Stimulated activated CD8-positive, alpha-beta memory T cell treated with anti-CD3 and anti-CD28 coated beads, Interleukin-12 subunit alpha, Interleukin-12 subunit beta, amount 100 ng/mL, for 24 hours (primary cell): ENCODE results near the gene LDB3.
"Not testable (repeated sequence)": the region's sequence is repeated elsewhere in the genome, so short reads cannot be mapped to it uniquely, and the experiment has no call there.

Source experiments
- DNase-seq: peaks from one replicate; pipeline ENCODE4 v3.0.0-alpha.2; 2020; ENCODE audit errors: extremely low read depth

Gene LDB3, protein sequence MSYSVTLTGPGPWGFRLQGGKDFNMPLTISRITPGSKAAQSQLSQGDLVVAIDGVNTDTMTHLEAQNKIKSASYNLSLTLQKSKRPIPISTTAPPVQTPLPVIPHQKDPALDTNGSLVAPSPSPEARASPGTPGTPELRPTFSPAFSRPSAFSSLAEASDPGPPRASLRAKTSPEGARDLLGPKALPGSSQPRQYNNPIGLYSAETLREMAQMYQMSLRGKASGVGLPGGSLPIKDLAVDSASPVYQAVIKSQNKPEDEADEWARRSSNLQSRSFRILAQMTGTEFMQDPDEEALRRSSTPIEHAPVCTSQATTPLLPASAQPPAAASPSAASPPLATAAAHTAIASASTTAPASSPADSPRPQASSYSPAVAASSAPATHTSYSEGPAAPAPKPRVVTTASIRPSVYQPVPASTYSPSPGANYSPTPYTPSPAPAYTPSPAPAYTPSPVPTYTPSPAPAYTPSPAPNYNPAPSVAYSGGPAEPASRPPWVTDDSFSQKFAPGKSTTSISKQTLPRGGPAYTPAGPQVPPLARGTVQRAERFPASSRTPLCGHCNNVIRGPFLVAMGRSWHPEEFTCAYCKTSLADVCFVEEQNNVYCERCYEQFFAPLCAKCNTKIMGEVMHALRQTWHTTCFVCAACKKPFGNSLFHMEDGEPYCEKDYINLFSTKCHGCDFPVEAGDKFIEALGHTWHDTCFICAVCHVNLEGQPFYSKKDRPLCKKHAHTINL

GRCh38 chr10:86668297-86669165 is at the start of gene LDB3:
LDB3 (plus strand) TSS chr10:86668511; CDS start chr10:86668692, 181 bp downstream.
- DNase-seq = no peak

DNA sequence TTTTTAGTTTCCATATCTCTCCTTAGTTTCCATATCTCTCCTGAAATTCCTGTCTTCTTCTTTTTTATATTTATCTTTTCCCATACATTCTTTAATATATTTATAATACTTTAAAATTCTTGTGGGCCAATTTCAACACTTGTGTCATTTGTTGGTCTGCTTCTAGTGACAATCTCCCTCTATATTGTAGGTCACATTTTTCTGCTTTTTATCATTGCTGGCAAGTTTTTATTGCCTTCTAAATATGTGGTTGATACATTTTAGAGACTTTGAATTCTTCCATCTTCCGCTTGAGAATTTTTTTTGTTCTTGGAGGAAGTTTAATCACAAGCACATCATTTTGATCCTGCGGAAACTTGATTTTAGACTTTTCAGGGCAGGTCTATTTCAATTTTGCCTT is 40.0 kb upstream of the LDB3 start:
- no peak for DNase-seq

- no peak for DNase-seq
Observed at GRCh38 chr10:86630079-86630478, 38.2 kb upstream of the LDB3 start.

DNA sequence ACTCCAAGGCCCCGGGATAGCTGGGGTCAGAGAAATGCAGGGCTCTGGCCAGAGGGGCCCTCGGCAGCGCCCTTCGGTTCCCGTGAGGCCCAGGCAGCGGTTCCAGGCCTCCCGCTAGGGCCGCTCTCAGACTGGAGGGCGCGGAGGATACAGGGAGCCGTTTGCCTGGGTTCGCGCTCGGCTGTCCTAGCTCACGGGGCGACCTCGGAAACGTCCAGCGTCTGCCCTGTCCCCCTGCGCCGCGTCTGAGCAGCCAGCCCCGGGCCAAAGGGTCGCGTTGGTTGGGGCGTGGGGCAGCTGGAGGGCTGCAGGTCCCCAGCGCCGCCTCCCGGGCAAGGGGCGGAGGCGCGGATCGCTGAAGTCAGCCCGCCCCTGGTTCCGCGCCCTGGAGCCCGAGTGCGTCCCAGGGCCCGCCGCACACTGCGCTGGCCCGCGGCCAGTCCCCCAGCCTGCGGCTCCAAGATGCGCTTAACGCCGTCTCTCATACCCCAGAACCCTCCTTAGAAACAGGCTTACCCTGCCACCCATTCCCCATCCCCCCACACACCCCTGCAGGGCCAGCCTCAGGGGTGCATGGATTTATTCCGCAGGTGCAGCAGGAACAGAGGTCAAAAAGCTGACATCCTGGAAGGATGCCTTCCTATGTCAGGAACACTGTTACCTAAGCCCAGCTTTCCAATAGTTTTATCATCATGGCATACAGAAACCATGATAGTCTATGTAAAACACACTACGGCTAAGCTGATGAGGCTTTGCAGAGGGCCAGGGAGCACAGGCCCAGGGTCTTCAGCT is 36.1 kb upstream of the LDB3 start:
- DNase-seq = no peak

DNA sequence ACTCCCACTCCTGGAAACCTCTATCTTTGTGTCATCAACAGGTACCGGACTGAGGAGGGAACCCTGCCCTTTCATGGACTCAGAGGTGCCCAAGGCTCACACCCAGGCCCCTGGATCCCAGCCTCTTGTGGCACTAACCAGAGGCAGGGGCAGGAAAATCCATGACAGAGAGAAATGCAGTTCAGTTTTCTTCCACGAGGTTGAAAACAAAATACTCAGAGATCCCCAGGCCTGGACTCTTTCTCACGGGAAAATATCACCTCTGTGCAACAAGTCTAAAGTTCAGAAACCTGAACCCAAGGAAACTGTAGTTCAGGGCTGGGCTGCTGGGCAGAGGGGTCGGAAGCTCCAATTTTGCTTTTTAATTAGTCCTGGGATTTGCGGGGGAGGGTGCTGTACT is 35.4 kb upstream of the LDB3 start:
- DNase-seq = no peak

GRCh38 chr10:86635402-86635801 is 32.9 kb upstream of the LDB3 start:
- DNase-seq = no peak

DNA sequence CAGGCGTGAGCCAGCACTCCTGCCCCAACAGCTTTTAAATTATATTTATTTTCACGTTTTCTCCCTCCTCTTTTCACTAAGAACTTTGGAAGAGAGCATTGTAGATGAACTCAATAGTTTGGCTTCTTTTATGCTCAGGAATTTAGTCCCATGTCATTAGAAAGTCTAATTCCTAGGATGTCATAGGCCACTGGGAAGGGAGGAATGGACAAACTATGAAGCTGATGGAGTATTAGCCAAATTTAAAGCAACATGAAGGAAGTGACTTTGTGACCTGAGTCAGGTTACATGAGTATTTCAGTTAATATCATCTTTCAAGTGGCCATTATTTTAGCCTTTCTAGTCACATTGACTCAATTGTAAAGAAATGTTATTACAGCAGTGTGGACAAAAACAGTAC is 32.0 kb upstream of the LDB3 start:
- DNase-seq = no peak

- no peak for DNase-seq
Observed at GRCh38 chr10:86642021-86642420, 26.3 kb upstream of the LDB3 start.

DNA sequence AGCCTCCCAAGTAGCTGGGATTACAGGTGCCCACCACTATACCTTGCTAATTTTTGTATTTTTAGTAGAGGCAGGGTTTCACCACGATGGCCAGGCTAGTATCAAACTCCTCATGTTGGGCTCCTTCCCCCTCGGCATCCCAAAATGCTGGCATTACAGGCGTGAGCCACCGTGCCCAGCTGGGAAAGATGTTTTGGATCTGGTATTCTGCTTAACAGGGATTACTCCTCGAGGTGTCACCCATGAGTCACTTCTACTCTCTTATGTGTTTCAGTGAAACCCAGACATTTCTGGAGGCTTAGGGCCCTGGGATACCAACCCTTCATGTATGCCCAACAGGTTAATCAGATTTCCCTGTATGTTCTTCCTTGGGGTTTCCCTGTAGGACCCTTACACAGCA is 25.8 kb upstream of the LDB3 start:
- DNase-seq = no peak

DNA sequence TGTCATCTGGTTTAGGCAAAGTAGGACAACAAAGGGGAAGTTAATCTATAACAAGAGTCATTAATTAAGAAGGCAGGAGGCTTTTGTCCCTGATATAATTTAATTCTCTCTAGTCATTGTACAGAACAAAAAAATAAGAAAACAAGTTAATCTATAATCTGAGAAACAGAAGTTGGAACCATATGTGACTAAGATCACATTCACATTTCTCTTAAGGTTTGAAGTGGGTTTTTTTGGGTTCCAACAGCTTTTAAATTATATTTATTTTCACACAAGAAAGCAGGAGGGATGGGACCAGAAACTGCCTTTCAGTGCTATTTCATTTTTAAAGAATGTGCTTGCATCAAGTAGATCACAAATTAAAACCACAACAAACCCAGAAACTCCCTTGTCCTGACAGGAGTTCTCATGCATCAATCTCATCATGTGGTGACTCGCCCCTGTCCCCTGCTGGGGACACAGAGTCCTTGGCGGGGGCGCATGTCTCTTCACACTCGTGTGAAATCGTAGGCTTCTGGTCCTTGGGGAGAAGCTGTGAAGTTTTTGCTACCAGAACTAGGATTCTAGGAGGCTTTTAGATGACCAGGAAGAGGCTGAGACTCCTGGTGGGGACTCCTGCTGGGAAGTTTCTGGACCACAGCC is 24.0 kb upstream of the LDB3 start:
- DNase-seq = no peak

- DNase-seq = no peak
Observed at GRCh38 chr10:86644794-86645445, 23.4 kb upstream of the LDB3 start.

GRCh38 chr10:86645621-86646165 is 22.6 kb upstream of the LDB3 start:
- not testable (repeated sequence) for DNase-seq

GRCh38 chr10:86646532-86646931 is 21.8 kb upstream of the LDB3 start:
- no peak for DNase-seq

- DNase-seq = no peak
Observed at GRCh38 chr10:86646933-86647332, 21.4 kb upstream of the LDB3 start.

DNA sequence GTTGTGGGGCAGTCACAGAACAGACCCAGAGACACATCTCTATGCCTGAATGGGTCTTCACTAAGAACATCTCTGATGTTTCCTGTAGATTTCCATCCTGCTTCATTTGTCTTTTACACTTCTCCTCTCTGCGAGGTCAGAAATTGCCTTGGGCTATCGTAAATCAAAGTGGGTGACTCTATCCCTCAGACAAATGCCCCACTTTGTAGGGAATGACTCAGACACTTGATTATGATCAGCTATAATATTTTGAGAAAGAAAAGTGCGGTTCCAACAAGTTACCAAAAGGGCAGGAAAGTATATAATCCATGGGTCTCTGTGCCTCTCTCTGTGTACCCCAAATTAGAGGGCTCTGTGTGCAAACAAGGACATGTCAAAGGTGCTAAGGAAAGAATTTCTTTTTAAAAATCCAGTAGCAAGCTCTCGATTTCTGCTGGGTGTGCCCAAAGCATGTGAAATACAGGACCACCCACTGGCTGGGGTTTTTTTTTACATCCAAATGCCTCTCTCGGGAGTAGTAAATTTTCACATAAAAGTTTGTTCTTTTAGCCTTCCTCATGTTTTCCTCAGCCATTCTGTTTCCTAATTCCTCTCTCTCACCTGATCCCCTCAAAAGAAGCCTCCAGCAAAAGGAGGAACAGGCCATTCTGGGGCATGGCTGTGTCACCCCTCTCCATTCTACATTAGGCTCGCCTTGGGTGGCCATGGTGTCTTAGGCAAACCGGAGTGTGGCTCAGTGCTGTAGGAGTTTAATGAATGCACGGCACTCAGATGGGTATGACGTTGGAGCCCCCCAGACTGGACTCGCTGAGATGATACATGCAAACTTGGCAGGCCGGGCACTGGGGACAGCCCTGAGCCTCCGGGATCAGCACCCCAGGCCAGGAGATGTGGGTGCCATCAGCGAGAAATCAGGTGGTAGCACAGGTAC is 20.3 kb upstream of the LDB3 start:
- no peak for DNase-seq

DNA sequence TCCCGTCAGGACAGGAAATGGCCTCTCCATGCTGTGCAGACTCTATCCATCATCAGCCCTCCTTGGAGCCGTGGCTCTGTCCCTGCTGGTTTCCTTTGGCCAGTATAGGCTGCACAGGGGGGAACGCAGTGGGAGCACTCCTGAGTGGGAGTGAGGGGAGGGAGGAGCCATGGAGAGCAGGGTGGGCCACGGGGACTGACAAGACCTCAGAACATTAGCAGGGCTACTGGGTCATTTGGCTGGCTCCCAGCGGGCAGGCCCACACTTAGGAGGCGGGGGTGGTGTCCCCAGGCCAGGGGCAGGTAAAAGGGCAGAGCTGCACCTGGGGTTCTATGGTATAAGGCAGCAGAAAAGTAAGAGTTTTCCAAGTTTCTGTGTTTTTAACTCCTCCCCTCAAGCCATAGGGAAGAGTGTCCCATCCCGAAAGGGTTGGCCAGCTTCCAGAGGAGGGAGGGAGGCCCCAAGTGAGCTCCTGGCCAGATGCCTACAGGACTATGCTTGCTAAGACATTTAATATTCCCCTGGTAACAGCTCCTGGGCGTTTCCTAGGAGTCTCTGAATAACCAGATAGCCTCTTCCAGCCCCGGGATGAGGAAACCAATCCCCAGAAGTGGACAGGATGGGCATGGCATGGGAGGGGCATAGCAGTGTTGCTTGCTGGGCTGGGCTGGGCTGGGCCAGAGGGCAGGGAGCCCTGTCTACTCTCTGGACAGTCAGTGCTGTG is 19.4 kb upstream of the LDB3 start:
- DNase-seq = no peak

- no peak for DNase-seq
Observed at GRCh38 chr10:86649471-86650150, 18.7 kb upstream of the LDB3 start.

GRCh38 chr10:86650151-86650550 is 18.2 kb upstream of the LDB3 start:
- no peak for DNase-seq
